DOHH2 (cell line): ENCODE data around the gene HOXA5.
A peak's percentile ranks its signal among the peaks of the same experiment; 100 is the strongest.

Source experiments
- H3F3A ChIP-seq: fragments of 200-600 bp; sonication (generic), shearing (Covaris generic); 2 replicates; pipeline ENCODE4 v1.6.0; 2016; ENCODE audit warnings: antibody characterized with exemption, mild to moderate bottlenecking; ENCODE audit not compliant: control insufficient read depth, insufficient read depth
- H3K27ac ChIP-seq: fragments of 200-600 bp; sonication (generic); 2 replicates; pipeline ENCODE4 v1.5.1; 2014; ENCODE audit warnings: low read depth, mild to moderate bottlenecking, low read length, moderate library complexity
- H3K27me3 ChIP-seq: fragments of 200-600 bp; sonication (generic); 2 replicates; pipeline ENCODE4 v1.6.1; 2014; ENCODE audit warnings: mild to moderate bottlenecking, low read length, mixed read lengths; ENCODE audit not compliant: control insufficient read depth
- H3K36me3 ChIP-seq: fragments of 200-600 bp; sonication (generic); 2 replicates; pipeline ENCODE4 v1.6.1; 2014; ENCODE audit warnings: mild to moderate bottlenecking, low read length, moderate library complexity, mixed read lengths; ENCODE audit not compliant: control insufficient read depth
- H3K4me1 ChIP-seq: fragments of 200-600 bp; sonication (generic); 2 replicates; pipeline ENCODE4 v1.6.1; 2014; ENCODE audit warnings: mild to moderate bottlenecking, low read length, mixed read lengths; ENCODE audit not compliant: control insufficient read depth
- H3K4me2 ChIP-seq: fragments of 200-600 bp; sonication (generic); 2 replicates; pipeline ENCODE4 v1.6.0; 2014; ENCODE audit warnings: mild to moderate bottlenecking, low read length, moderate library complexity
- H3K4me3 ChIP-seq: fragments of 200-600 bp; sonication (generic); 2 replicates; pipeline ENCODE4 v1.5.1; 2014; ENCODE audit warnings: mild to moderate bottlenecking, low read length, mixed read lengths
- H3K79me2 ChIP-seq: fragments of 200-600 bp; sonication (generic); 2 replicates; pipeline ENCODE4 v1.6.1; 2014; ENCODE audit warnings: mild to moderate bottlenecking, low read length, mixed read lengths; ENCODE audit not compliant: control insufficient read depth
- H3K9me2 ChIP-seq: fragments of 200-600 bp; sonication (generic); replicated peaks from 2 replicates; pipeline ENCODE4 v1.6.1; 2014; ENCODE audit warnings: mild to moderate bottlenecking, low read length, mixed read lengths; ENCODE audit not compliant: control insufficient read depth
- H3K9me3 ChIP-seq: fragments of 200-600 bp; sonication (generic); 2 replicates; pipeline ENCODE4 v1.6.1; 2014; ENCODE audit warnings: antibody characterized with exemption, low read length, mixed read lengths; ENCODE audit not compliant: control insufficient read depth, insufficient read depth
- H4K20me1 ChIP-seq: fragments of 200-600 bp; sonication (generic); 2 replicates; pipeline ENCODE4 v1.6.0; 2014; ENCODE audit warnings: low read depth, mild to moderate bottlenecking, antibody characterized with exemption, low read length, moderate library complexity; ENCODE audit not compliant: control insufficient read depth, insufficient read depth
- EZH2phosphoT487 ChIP-seq: fragments of 200-600 bp; sonication (generic); IDR thresholded peaks from 2 replicates; pipeline ENCODE4 v1.6.1; 2017; ENCODE audit warnings: borderline replicate concordance, mild to moderate bottlenecking, antibody characterized with exemption, low read length, moderate library complexity, mixed read lengths
- TF ChIP-seq, protein P1 (sequence below): fragments of 200-600 bp; sonication (generic); IDR thresholded peaks from one replicate; pipeline ENCODE4 v1.5.1; 2014; ENCODE audit warnings: antibody characterized with exemption, mild to moderate bottlenecking, low read depth, low read length; ENCODE audit not compliant: poor library complexity, severe bottlenecking

The HOXA5 gene

GRCh38 chr7:27174874-27175625 is 31.6 kb upstream of the HOXA5 start:
- peaks cover 4% of the 10 kb centered on the region; the same call in 1 of the 2 replicates for H4K20me1 ChIP-seq
- peaks cover 19% of the 10 kb centered on the region for H3K4me1 ChIP-seq
- H3K27ac ChIP-seq, result no peak overlapping the region
- no peak overlapping the region for H3K4me3 ChIP-seq
- no peaks in the 10 kb centered on the region for H3K9me3 ChIP-seq
- H3K9me2 ChIP-seq, result no peaks in the 10 kb centered on the region
- no peaks in the 10 kb centered on the region for H3K36me3 ChIP-seq
- no peak overlapping the region for H3K4me2 ChIP-seq
- peaks cover 10% of the 10 kb centered on the region for H3F3A ChIP-seq
- TF ChIP-seq, protein P1, sequence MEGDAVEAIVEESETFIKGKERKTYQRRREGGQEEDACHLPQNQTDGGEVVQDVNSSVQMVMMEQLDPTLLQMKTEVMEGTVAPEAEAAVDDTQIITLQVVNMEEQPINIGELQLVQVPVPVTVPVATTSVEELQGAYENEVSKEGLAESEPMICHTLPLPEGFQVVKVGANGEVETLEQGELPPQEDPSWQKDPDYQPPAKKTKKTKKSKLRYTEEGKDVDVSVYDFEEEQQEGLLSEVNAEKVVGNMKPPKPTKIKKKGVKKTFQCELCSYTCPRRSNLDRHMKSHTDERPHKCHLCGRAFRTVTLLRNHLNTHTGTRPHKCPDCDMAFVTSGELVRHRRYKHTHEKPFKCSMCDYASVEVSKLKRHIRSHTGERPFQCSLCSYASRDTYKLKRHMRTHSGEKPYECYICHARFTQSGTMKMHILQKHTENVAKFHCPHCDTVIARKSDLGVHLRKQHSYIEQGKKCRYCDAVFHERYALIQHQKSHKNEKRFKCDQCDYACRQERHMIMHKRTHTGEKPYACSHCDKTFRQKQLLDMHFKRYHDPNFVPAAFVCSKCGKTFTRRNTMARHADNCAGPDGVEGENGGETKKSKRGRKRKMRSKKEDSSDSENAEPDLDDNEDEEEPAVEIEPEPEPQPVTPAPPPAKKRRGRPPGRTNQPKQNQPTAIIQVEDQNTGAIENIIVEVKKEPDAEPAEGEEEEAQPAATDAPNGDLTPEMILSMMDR, result no peak
- no peak for TF ChIP-seq EZH2phosphoT487
- no peaks in the 10 kb centered on the region for H3K79me2 ChIP-seq
- H3K27me3 ChIP-seq, result peaks cover 55% of the 10 kb centered on the region

DNA sequence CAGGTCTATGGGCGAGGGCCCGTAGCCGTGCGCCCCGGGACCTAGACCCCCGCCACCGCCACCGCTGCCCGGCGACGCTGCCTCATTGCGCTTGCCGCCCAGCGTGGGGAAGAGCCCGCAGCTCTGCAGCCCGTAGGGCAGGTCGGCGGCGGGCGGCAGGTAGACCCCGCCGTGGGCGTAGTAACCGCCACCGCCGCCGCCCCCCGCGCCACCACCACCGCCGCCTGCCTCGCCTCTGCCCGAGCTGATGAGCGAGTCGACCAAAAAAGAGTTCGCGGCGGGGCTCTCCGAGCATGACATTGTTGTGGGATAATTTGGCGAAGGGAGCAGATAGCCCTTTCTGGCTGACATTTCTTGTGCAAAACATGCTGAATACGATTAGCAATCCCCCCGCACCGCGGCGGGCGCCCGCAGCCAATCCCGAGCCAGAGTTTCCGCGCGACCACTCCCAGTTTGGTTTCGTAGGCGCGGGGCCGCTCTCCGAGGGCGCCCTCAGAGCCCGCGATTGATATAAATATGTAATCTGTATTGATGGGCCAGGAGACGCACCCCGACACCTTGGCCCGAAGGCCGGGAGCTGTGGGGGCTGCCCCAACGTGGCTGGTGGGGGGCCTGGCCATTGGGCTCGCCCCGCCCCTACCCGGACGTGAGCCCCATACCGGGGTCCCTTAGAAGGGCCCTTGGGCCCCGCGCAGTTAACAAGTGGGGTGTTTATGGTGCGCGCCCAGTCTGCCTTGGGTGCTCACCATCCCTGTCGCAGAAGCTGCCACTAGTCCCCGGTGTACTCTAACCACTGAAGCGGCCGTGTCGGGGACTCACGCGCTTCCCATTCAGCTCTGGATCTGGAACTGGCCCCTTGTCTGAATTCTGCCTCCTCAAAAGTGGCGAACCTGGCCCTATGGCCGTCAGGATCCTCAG is 30.7 kb upstream of the HOXA5 start, which contains the start of gene HOXA10:
Gene HOXA10, minus strand, starts transcription at position 365 of the 918 bp plus-strand sequence. Its CDS starts 14 bp downstream, at position 351.
- no peaks in the 10 kb centered on the region for H3K9me3 ChIP-seq
- H3K27me3 ChIP-seq, result peaks cover 61% of the 10 kb centered on the region
- no peaks in the 10 kb centered on the region for H3K9me2 ChIP-seq
- peak within 1 kb of the TSS; percentile 66 for H3K4me3 ChIP-seq
- TF ChIP-seq, protein P1, result no peak
- no peak for TF ChIP-seq EZH2phosphoT487
- H3K4me1 ChIP-seq, result peaks cover 13% of the 10 kb centered on the region
- peak within 1 kb of the TSS; percentile 73 for H3K4me2 ChIP-seq
- H3F3A ChIP-seq, result peaks cover 10% of the 10 kb centered on the region
- no peaks in the 10 kb centered on the region for H3K36me3 ChIP-seq
- no peaks in the 10 kb centered on the region for H3K79me2 ChIP-seq
- H4K20me1 ChIP-seq, result peaks cover 5% of the 10 kb centered on the region; the same call in 1 of the 2 replicates
- no peak within 1 kb of the TSS for H3K27ac ChIP-seq

DNA sequence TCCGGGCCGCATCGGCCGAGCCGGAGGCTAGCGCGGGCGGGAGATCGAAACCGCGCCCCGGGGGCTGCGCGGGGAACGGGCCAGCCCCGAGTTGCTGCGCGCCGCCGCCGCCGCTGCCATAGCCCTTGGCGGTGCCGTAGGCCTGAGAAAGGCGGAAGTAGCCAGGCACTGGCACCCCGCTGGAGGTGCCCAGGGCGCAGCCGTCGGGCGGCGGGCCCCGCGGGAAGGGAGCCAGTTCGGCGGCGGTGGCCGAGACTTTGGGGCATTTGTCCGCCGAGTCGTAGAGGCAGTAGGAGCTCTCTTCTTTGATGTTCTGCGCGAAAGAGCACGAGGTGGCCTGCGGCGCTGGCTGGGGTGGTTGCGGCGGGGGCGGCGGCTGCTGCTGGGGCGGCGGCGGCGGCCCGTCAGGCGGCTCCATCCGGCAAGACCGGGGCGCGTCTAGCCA is 30.1 kb upstream of the HOXA5 start:
- Histone ChIP-seq H3K9me3 (no peaks in the 10 kb centered on the region), H3K79me2 (no peaks in the 10 kb centered on the region), H3K4me3 (peak overlapping the region; percentile 66), H3K9me2 (no peaks in the 10 kb centered on the region), H3F3A (peaks cover 10% of the 10 kb centered on the region), H3K4me2 (peak overlapping the region; percentile 73), H3K36me3 (no peaks in the 10 kb centered on the region), H4K20me1 (peaks cover 5% of the 10 kb centered on the region; the same call in 1 of the 2 replicates), H3K27ac (no peak overlapping the region), H3K4me1 (peaks cover 13% of the 10 kb centered on the region), H3K27me3 (peaks cover 67% of the 10 kb centered on the region)
- peak; percentile 84 for TF ChIP-seq EZH2phosphoT487
- TF ChIP-seq, protein P1, result no peak
